Mammary epithelial cell (primary cell): Measurements from ENCODE around the gene JAKMIP1.

Source experiments
- CTCF ChIP-seq, 2 donors: IDR thresholded peaks in 1 of 2; conservative IDR thresholded peaks in 1 of 2; 2 replicates each; pipeline ENCODE4 v1.5.1; 2011 to 2012; ENCODE audit warnings: inconsistent platforms in 2 of 2, low read length in 2 of 2, mild to moderate bottlenecking in 2 of 2, control low read depth in 1 of 2, low read depth in 1 of 2; ENCODE audit not compliant: insufficient read depth in 1 of 2; ENCODE audit errors: extremely low read depth in 1 of 2
- EZH2 ChIP-seq: IDR thresholded peaks from 2 replicates; pipeline ENCODE4 v1.6.1; 2012; ENCODE audit warnings: low read length, inconsistent platforms, borderline replicate concordance

- TF ChIP-seq CTCF (conservative IDR thresholded peaks at IDR 0.05 in 1 of 2, IDR thresholded peaks at IDR 0.05 in 1 of 2; ENCODE audit: extremely low read depth in 1 of 2, insufficient read depth in 1 of 2, low read depth in 1 of 2, low read length in 2 of 2) (no peak), EZH2 (no peak)
These were observed 42.1 kb upstream of the JAKMIP1 start for GRCh38 chr4:6242271-6243029.
